Sigmoid colon (tissue), 7 donors: ENCODE results near the gene TRIO. TPM values are rescaled to one million over a fixed set of nuclear protein-coding genes. Genes with fewer than 3 reads are reported as not detected.

Source experiments
- DNase-seq: peaks from one replicate; pipeline ENCODE4 v3.0.0-alpha.2; 2019
- H3K27ac ChIP-seq, 4 donors: fragments of 200-600 bp; sonication (generic); one replicate each; pipeline ENCODE4 v1.5.1; 2016 to 2019; ENCODE audit warnings: mild to moderate bottlenecking in 1 of 4
- H3K27me3 ChIP-seq, 3 donors: fragments of 200-600 bp; sonication (generic); one replicate each; pipeline ENCODE4 v1.5.1; 2019; ENCODE audit warnings: mild to moderate bottlenecking in 1 of 3
- H3K36me3 ChIP-seq, 4 donors: fragments of 200-600 bp; sonication (generic); one replicate each; pipeline ENCODE4 v1.5.1; 2016 to 2019
- H3K4me1 ChIP-seq, 4 donors: fragments of 200-600 bp; sonication (generic); one replicate each; pipeline ENCODE4 v1.5.1; 2017 to 2019
- H3K4me3 ChIP-seq, 4 donors: fragments of 200-600 bp; sonication (generic); one replicate each; pipeline ENCODE4 v1.5.1; 2017 to 2019; ENCODE audit warnings: mild to moderate bottlenecking in 2 of 4, moderate library complexity in 1 of 4
- H3K9me3 ChIP-seq, 4 donors: fragments of 200-600 bp in 3 of 4; sonication (generic) in 3 of 4; one replicate each; pipeline versions ENCODE4 v1.5.1 to v1.6.1; 2013 to 2019
- EP300 ChIP-seq, 4 donors: sonication (generic); formaldehyde crosslinking; IDR thresholded peaks; one replicate each; pipeline ENCODE4 v1.6.1; 2017; ENCODE audit warnings: antibody characterized with exemption in 4 of 4
- POLR2A ChIP-seq, 2 donors: fragments of 450-650 bp; IDR thresholded peaks; one replicate each; pipeline ENCODE4 v1.6.1; 2016; ENCODE audit warnings: antibody characterized with exemption in 2 of 2, mild to moderate bottlenecking in 2 of 2, moderate library complexity in 2 of 2
- POLR2AphosphoS5 ChIP-seq, 4 donors: sonication (generic); formaldehyde crosslinking; IDR thresholded peaks; one replicate each; pipeline ENCODE4 v1.6.1; 2017; ENCODE audit warnings: antibody characterized with exemption in 4 of 4
- WGBS, 2 donors: extraction: QIAGEN DNeasy Blood & Tissue Kit; methylation state at CpG; one replicate each; pipeline ENCODE4 v1.1.7; 2013; 5-methylcytosine and 5-hydroxymethylcytosine counted together
- intact Hi-C: fragments of 100-400 bp; cut with DNase I; formaldehyde crosslinking; loops from one replicate; pipeline ENCODE4 v1.15.1; 2023
- polyA plus RNA-seq, 3 donors: library from polyadenylated mRNA; stranded (reverse); fragments of 200-250 nt; gene quantifications; one replicate each; pipeline ENCODE4 v1.2.3, GENCODE V29; 2013
- total RNA-seq, 4 donors: library from RNA; depleted of rRNA; stranded (reverse); fragments of >200 nt; gene quantifications; one replicate each; pipeline ENCODE4 v1.1.0, GENCODE V29; 2016
- TF ChIP-seq, protein P1 (sequence below), 4 experiments: fragments of 450-650 bp in 3 of 4; fragments of 200-600 bp in 1 of 4; IDR thresholded peaks; one replicate each; pipeline ENCODE4 v1.5.1; 2016 to 2019; ENCODE audit warnings: antibody characterized with exemption in 4 of 4, mild to moderate bottlenecking in 3 of 4, moderate library complexity in 2 of 4
- donor health status: healthy with polysubstance abuse.
- donor health status: Bipolar disorder and iron deficiency.
- donor health status: healthy.

The TRIO gene
- total and polyA plus RNA-seq, 7 donors = 34.8 to 300 (median 119) TPM

DNA sequence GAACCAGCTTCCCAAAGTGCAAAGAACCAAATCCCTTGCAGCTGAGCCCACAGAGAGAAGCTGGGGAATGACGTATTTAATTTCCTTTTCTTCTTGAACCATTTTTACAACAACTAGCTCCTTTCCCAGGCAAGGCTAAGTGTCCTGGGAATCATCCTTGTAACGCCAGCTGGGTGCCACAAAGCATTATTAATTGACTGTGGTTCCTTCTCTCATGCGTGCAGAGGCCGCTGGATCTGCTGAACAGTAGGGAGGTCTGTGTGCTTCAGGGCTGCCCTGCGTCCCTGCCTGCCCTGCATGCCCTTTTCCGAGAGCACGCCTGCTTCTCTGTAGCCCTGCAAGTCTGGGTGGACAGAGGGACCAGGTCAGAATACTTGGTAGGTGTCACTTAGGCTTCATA lies 314.3 kb downstream of the TRIO start:
- TF ChIP-seq, protein P1, sequence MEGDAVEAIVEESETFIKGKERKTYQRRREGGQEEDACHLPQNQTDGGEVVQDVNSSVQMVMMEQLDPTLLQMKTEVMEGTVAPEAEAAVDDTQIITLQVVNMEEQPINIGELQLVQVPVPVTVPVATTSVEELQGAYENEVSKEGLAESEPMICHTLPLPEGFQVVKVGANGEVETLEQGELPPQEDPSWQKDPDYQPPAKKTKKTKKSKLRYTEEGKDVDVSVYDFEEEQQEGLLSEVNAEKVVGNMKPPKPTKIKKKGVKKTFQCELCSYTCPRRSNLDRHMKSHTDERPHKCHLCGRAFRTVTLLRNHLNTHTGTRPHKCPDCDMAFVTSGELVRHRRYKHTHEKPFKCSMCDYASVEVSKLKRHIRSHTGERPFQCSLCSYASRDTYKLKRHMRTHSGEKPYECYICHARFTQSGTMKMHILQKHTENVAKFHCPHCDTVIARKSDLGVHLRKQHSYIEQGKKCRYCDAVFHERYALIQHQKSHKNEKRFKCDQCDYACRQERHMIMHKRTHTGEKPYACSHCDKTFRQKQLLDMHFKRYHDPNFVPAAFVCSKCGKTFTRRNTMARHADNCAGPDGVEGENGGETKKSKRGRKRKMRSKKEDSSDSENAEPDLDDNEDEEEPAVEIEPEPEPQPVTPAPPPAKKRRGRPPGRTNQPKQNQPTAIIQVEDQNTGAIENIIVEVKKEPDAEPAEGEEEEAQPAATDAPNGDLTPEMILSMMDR (IDR thresholded peaks at IDR 0.05) = no peak
- TF ChIP-seq POLR2AphosphoS5 (IDR thresholded peaks at IDR 0.05) = no peak
- no peak for TF ChIP-seq POLR2A (IDR thresholded peaks at IDR 0.05)
- no peak for TF ChIP-seq EP300 (IDR thresholded peaks at IDR 0.05)
- no peak for DNase-seq
- WGBS, 2 donors = 89 to 93% methylated on average over 7 of the region's 7 CpGs
- Histone ChIP-seq H3K9me3 (no peaks in the 10 kb centered on the region), H3K4me1 (peaks cover 0 to 32% (median 11%) of the 10 kb centered on the region in 4 donors), H3K4me3 (no peak overlapping the region), H3K27me3 (no peaks in the 10 kb centered on the region), H3K36me3 (peaks cover 10 to 49% (median 23%) of the 10 kb centered on the region in 4 donors), H3K27ac (peak overlapping the region in 2 of 4 donors; percentile 39 to 50)
- intact Hi-C loops = no loop called here

- Histone ChIP-seq H3K4me1 (peaks cover 0 to 31% (median 11%) of the 10 kb centered on the region in 4 donors), H3K36me3 (peaks cover 15 to 58% (median 32%) of the 10 kb centered on the region in 4 donors), H3K27me3 (no peaks in the 10 kb centered on the region), H3K9me3 (no peaks in the 10 kb centered on the region), H3K4me3 (no peak overlapping the region), H3K27ac (peak overlapping the region in 3 of 4 donors; percentile 12 to 50 (median 39))
- intact Hi-C loops = no loop called here
- TF ChIP-seq, protein P1 (IDR thresholded peaks at IDR 0.05) = no peak
- TF ChIP-seq POLR2A (IDR thresholded peaks at IDR 0.05) (no peak), POLR2AphosphoS5 (IDR thresholded peaks at IDR 0.05) (no peak), EP300 (IDR thresholded peaks at IDR 0.05) (no peak)
- no peak for DNase-seq
- 69 to 84% methylated on average over 3 of the region's 3 CpGs for WGBS, 2 donors
Observed at GRCh38 chr5:14458414-14458813, 315.3 kb downstream of the TRIO start.

DNA sequence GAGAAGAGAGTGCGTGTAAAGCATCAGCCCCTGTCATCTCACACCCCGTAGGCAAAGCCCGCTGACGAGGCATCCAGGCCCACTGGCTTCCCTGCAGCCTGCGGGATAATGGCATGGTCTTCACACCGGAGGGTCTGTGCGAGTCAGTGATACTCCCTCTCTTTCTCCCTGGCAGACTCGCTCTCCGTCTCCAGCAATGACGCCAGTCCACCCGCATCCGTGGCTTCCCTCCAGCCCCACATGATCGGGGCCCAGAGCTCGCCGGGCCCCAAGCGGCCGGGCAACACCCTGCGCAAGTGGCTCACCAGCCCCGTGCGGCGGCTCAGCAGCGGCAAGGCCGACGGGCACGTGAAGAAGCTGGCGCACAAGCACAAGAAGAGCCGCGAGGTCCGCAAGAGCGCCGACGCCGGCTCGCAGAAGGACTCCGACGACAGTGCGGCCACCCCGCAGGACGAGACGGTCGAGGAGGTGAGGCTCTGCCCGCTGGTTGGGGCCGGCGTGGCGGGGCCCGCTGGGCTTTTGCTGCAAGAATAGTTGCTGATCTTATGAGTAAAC lies 317.8 kb downstream of the TRIO start:
- H3K4me3 ChIP-seq = no peak overlapping the region
- H3K9me3 ChIP-seq = no peaks in the 10 kb centered on the region
- peaks cover 0 to 29% (median 11%) of the 10 kb centered on the region in 4 donors for H3K4me1 ChIP-seq
- DNase-seq = no peak
- no peak for TF ChIP-seq POLR2AphosphoS5 (IDR thresholded peaks at IDR 0.05)
- no peak overlapping the region for H3K27ac ChIP-seq
- 97 to 98% methylated on average over 46 of the region's 46 CpGs for WGBS, 2 donors
- intact Hi-C loops = no loop called here
- H3K27me3 ChIP-seq = no peaks in the 10 kb centered on the region
- H3K36me3 ChIP-seq = peaks cover 15 to 60% (median 36%) of the 10 kb centered on the region in 4 donors

- Histone ChIP-seq H3K4me1 (peaks cover 0 to 19% (median 5%) of the 10 kb centered on the region in 4 donors), H3K27ac (no peak overlapping the region), H3K9me3 (no peaks in the 10 kb centered on the region), H3K36me3 (peaks cover 15 to 78% (median 45%) of the 10 kb centered on the region in 4 donors), H3K4me3 (no peak overlapping the region), H3K27me3 (no peaks in the 10 kb centered on the region)
- intact Hi-C loops = no loop called here
- WGBS, 2 donors = 94% methylated on average over 14 of the region's 14 CpGs
- DNase-seq = no peak
- TF ChIP-seq, protein P1 (IDR thresholded peaks at IDR 0.05) = no peak
- TF ChIP-seq POLR2AphosphoS5 (IDR thresholded peaks at IDR 0.05) (no peak), POLR2A (IDR thresholded peaks at IDR 0.05) (no peak), EP300 (IDR thresholded peaks at IDR 0.05) (no peak)
Observed at GRCh38 chr5:14462681-14463080, 319.5 kb downstream of the TRIO start.

DNA sequence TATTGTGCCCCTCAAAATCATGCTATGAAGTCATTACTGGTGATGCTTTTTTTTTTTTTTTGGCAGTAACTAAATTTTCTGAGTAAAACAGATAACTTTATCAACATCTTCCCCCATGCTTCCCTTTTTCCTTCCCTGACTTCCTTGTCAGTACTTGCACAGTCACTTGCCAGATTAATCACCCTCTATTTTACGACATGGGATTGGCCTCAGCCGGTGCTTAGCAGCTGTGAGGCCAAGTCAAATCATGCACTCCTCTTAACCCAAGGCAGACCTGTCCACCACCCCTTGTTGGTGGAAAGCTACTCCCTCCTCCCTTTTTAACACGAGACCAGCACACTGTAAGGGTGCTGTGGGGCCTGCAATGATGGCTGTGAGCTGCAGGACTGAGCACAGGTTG lies 320.5 kb downstream of the TRIO start:
- DNase-seq = no peak

More for the DNA sequence above, 320.5 kb downstream of the TRIO start:
- Histone ChIP-seq H3K9me3 (no peaks in the 10 kb centered on the region), H3K27ac (peak overlapping the region in 1 of 4 donors; percentile 6), H3K4me1 (peaks cover 0 to 10% (median 0%) of the 10 kb centered on the region in 4 donors), H3K4me3 (no peak overlapping the region), H3K27me3 (no peaks in the 10 kb centered on the region), H3K36me3 (peaks cover 15 to 87% (median 45%) of the 10 kb centered on the region in 4 donors)
- TF ChIP-seq POLR2AphosphoS5 (IDR thresholded peaks at IDR 0.05) (no peak), POLR2A (IDR thresholded peaks at IDR 0.05) (no peak)
- TF ChIP-seq, protein P1 (IDR thresholded peaks at IDR 0.05) = no peak
- 16 to 42% methylated on average over 3 of the region's 3 CpGs for WGBS, 2 donors
- intact Hi-C loops = no loop called here
